Natural killer cell (primary cell): Measurements from ENCODE around the gene ART1. TPM values are rescaled to one million over a fixed set of nuclear protein-coding genes. Genes with fewer than 3 reads are reported as not detected.

ENCODE experiments used
- ATAC-seq, 3 donors: fragments of 150-1000 bp in 2 of 3; fragments of 200-7000 bp in 1 of 3; cut with Tn5 transposase; 1 replicate in 1 of 3; 2 replicates in 2 of 3; pipeline ENCODE4 v1.10.0; 2021; ENCODE audit warnings: mild to moderate bottlenecking in 2 of 3, moderate library complexity in 2 of 3
- DNase-seq, 2 donors: peaks; one replicate each; pipeline versions ENCODE4 v3.0.0 to v3.0.0-alpha.2; 2013 to 2021; ENCODE audit warnings: mixed read lengths in 1 of 2
- H3K27ac ChIP-seq: one replicate; pipeline ENCODE4 v1.5.1; 2013; ENCODE audit warnings: mild to moderate bottlenecking, low read length
- H3K27me3 ChIP-seq: one replicate; pipeline ENCODE4 v1.6.1; 2013; ENCODE audit warnings: low read length; ENCODE audit not compliant: control insufficient read depth, insufficient read depth
- H3K36me3 ChIP-seq: one replicate; pipeline ENCODE4 v1.6.1; 2013; ENCODE audit warnings: low read length; ENCODE audit not compliant: control insufficient read depth, insufficient read depth
- H3K4me1 ChIP-seq: one replicate; pipeline ENCODE4 v1.6.1; 2013; ENCODE audit warnings: low read length; ENCODE audit not compliant: control insufficient read depth, insufficient read depth
- H3K4me3 ChIP-seq: one replicate; pipeline ENCODE4 v1.5.1; 2013; ENCODE audit warnings: low read length
- H3K9me3 ChIP-seq: one replicate; pipeline ENCODE4 v1.6.1; 2013; ENCODE audit warnings: low read length; ENCODE audit not compliant: control insufficient read depth, insufficient read depth
- H3K27ac Mint-ChIP-seq, 2 donors: one replicate each; pipeline ENCODE4 v1.8.0; 2022; ENCODE audit warnings: mild to moderate bottlenecking in 2 of 2, mixed read lengths in 2 of 2, moderate library complexity in 1 of 2
- H3K27me3 Mint-ChIP-seq, 2 donors: one replicate each; pipeline ENCODE4 v1.8.0; 2022; ENCODE audit warnings: low read depth in 2 of 2, mixed read lengths in 2 of 2
- H3K36me3 Mint-ChIP-seq: one replicate; pipeline ENCODE4 v1.8.0; 2022; ENCODE audit warnings: mixed read lengths
- H3K4me1 Mint-ChIP-seq, 2 donors: one replicate each; pipeline ENCODE4 v1.8.0; 2022; ENCODE audit warnings: mixed read lengths in 2 of 2
- H3K4me3 Mint-ChIP-seq: one replicate; pipeline ENCODE4 v1.8.0; 2022; ENCODE audit warnings: mild to moderate bottlenecking, moderate library complexity, mixed read lengths
- H3K9me3 Mint-ChIP-seq, 2 donors: one replicate each; pipeline ENCODE4 v1.8.0; 2022; ENCODE audit warnings: mixed read lengths in 2 of 2
- WGBS: methylation state at CpG from one replicate; pipeline ENCODE4 v1.1.7; 2013; ENCODE audit warnings: missing lambda C conversion rate; ENCODE audit not compliant: insufficient coverage; 5-methylcytosine and 5-hydroxymethylcytosine counted together
- intact Hi-C: fragments of 100-400 bp; cut with micrococcal nuclease; formaldehyde crosslinking; loops from one replicate; pipeline ENCODE4 v1.14.2; 2022
- total RNA-seq, 4 donors: library from RNA; stranded (reverse); fragments of 120-200 nt in 1 of 4; gene quantifications; one replicate each; pipeline versions ENCODE4 v1.2.3 to v1.2.4, GENCODE V29; 2013 to 2022
- TF ChIP-seq, protein P1 (sequence below): fragments of 200-600 bp; IDR thresholded peaks from one replicate; pipeline ENCODE4 v1.8.0; 2022; ENCODE audit warnings: antibody characterized with exemption

The ART1 gene
- total RNA-seq, 3 donors from 2014 or later (not counting 1 experiment from before 2014, with no cell fraction given), result not detected

DNA sequence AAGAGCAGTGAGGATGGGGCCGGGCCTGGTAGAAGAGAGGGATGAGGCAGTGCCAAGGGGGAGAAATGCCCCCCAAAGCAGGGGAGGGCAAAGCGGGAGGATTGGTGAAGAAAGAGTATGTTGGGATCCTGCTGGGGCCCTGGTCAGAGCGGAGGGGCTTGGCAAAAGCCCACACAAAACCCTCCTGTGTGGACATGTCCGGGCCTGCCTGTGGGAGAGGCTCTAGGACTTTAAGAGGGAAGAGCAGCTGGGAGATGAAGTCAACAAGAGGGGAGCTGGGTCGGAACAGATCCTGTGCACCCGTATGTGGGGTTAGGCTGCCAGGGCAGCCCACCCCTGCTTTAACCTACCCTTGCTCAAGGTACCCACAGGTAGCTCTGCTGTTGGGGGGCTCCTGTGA, 28.9 kb upstream of the ART1 start:
- H3K4me3 Mint-ChIP-seq, result no peak overlapping the region
- peaks cover 0 to 2% of the 10 kb centered on the region in 2 donors for H3K27me3 Mint-ChIP-seq
- ATAC-seq (no peak), DNase-seq (no peak)
- no peaks in the 10 kb centered on the region for H3K36me3 Mint-ChIP-seq
- Histone ChIP-seq H3K27ac (no peak overlapping the region), H3K36me3 (no peaks in the 10 kb centered on the region), H3K27me3 (no peaks in the 10 kb centered on the region), H3K9me3 (no peaks in the 10 kb centered on the region), H3K4me1 (peaks cover 9% of the 10 kb centered on the region), H3K4me3 (no peak overlapping the region)
- H3K9me3 Mint-ChIP-seq, result no peaks in the 10 kb centered on the region
- TF ChIP-seq, protein P1, sequence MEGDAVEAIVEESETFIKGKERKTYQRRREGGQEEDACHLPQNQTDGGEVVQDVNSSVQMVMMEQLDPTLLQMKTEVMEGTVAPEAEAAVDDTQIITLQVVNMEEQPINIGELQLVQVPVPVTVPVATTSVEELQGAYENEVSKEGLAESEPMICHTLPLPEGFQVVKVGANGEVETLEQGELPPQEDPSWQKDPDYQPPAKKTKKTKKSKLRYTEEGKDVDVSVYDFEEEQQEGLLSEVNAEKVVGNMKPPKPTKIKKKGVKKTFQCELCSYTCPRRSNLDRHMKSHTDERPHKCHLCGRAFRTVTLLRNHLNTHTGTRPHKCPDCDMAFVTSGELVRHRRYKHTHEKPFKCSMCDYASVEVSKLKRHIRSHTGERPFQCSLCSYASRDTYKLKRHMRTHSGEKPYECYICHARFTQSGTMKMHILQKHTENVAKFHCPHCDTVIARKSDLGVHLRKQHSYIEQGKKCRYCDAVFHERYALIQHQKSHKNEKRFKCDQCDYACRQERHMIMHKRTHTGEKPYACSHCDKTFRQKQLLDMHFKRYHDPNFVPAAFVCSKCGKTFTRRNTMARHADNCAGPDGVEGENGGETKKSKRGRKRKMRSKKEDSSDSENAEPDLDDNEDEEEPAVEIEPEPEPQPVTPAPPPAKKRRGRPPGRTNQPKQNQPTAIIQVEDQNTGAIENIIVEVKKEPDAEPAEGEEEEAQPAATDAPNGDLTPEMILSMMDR, result no peak
- peaks cover 14% of the 10 kb centered on the region in 2 donors for H3K4me1 Mint-ChIP-seq
- H3K27ac Mint-ChIP-seq, result no peak overlapping the region
- WGBS, result 89% methylated on average over 6 of the region's 6 CpGs
- intact Hi-C loops, result no loop called here

DNA sequence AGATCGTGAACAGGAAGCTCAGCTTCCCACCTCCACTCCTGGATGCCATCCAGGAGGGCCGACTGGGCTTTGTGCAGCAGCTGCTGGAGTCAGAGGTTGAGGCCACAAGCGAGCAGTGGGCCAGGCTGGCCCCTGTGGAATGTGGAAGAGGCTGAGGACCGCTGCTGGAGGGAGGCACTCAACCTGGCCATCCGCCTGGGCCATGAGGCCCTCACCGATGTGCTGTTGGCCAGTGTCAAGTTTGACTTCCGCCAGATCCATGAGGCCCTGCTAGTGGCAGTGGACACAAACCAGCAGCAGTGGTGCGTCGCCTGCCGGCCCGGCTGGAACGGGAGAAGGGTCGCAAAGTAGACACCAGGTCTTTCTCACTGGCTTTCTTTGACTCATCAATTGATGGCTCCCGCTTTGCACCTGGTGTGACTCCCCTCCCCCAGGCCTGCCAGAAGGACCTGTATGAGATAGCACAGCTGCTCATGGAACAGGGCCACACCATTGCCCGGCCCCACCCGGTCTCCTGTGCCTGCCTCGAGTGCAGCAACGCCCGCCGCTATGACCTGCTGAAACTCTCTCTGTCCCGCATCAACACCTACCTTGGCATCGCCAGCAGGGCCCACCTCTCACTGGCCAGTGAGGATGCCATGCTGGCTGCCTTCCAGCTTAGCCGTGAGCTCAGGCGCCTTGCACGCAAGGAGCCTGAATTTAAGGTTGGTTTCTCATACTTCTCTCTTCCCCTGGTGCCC, 28.0 kb upstream of the ART1 start:
- no peak overlapping the region for H3K4me3 ChIP-seq
- H3K27ac ChIP-seq, result no peak overlapping the region
- no peak overlapping the region for H3K27ac Mint-ChIP-seq
- WGBS, result 90% methylated on average over 25 of the region's 25 CpGs
- DNase-seq, result no peak
- H3K36me3 Mint-ChIP-seq, result no peaks in the 10 kb centered on the region
- H3K27me3 Mint-ChIP-seq, result no peaks in the 10 kb centered on the region
- no peaks in the 10 kb centered on the region for H3K9me3 ChIP-seq
- TF ChIP-seq, protein P1, result no peak
- H3K27me3 ChIP-seq, result no peaks in the 10 kb centered on the region
- no peak overlapping the region for H3K4me3 Mint-ChIP-seq
- no peaks in the 10 kb centered on the region for H3K36me3 ChIP-seq
- H3K9me3 Mint-ChIP-seq, result no peaks in the 10 kb centered on the region
- peaks cover 9% of the 10 kb centered on the region for H3K4me1 ChIP-seq
- intact Hi-C loops, result no loop called here
- peaks cover 14% of the 10 kb centered on the region in 2 donors for H3K4me1 Mint-ChIP-seq
- ATAC-seq, result no peak

- H3K27ac Mint-ChIP-seq, result no peak overlapping the region
- intact Hi-C loops, result no loop called here
- ATAC-seq, result no peak
Observed at GRCh38 chr11:3617990-3618389, 26.9 kb upstream of the ART1 start.

More at GRCh38 chr11:3617990-3618389, 26.9 kb upstream of the ART1 start:
- no peak for DNase-seq
- no peaks in the 10 kb centered on the region for H3K9me3 ChIP-seq
- no peaks in the 10 kb centered on the region for H3K9me3 Mint-ChIP-seq
- TF ChIP-seq, protein P1, result no peak
- peaks cover 9% of the 10 kb centered on the region for H3K4me1 ChIP-seq
- H3K36me3 Mint-ChIP-seq, result no peaks in the 10 kb centered on the region
- no peak overlapping the region for H3K4me3 Mint-ChIP-seq
- no peaks in the 10 kb centered on the region for H3K36me3 ChIP-seq
- peaks cover 14% of the 10 kb centered on the region in 2 donors for H3K4me1 Mint-ChIP-seq
- H3K27me3 ChIP-seq, result no peaks in the 10 kb centered on the region
- H3K4me3 ChIP-seq, result no peak overlapping the region
- WGBS, result 88% methylated on average over 8 of the region's 8 CpGs
- no peaks in the 10 kb centered on the region for H3K27me3 Mint-ChIP-seq
- H3K27ac ChIP-seq, result no peak overlapping the region
